HepG2 (cell line): ENCODE measurements around the gene ITIH1. TPM values are rescaled to one million over a fixed set of nuclear protein-coding genes. Genes with fewer than 3 reads are reported as not detected.

Source experiments
- AHR ChIP-seq: IDR thresholded peaks from 2 replicates; pipeline ENCODE4 v1.6.1; 2018; ENCODE audit warnings: missing genetic modification reagents, missing compliant biosample characterization
- ATF1 ChIP-seq: IDR thresholded peaks from 2 replicates; pipeline ENCODE4 v1.6.1; 2016; ENCODE audit warnings: mild to moderate bottlenecking, control low read depth
- DMAP1 ChIP-seq: IDR thresholded peaks from 2 replicates; pipeline ENCODE4 v1.6.1; 2016
- HMG20B ChIP-seq: conservative IDR thresholded peaks from 2 replicates; pipeline ENCODE4 v1.6.1; 2016; ENCODE audit warnings: missing genetic modification reagents, missing compliant biosample characterization
- MXD1 ChIP-seq: sonication (generic); formaldehyde crosslinking; IDR thresholded peaks from 2 replicates; pipeline ENCODE4 v1.4.0; 2020; ENCODE audit warnings: mild to moderate bottlenecking, missing genetic modification reagents
- MYPOP ChIP-seq: sonication (generic); formaldehyde crosslinking; IDR thresholded peaks from 2 replicates; pipeline ENCODE4 v1.8.1; 2023; ENCODE audit warnings: mild to moderate bottlenecking, moderate library complexity, missing genetic modification reagents
- MZF1 ChIP-seq: sonication (generic); formaldehyde crosslinking; IDR thresholded peaks from 2 replicates; pipeline ENCODE4 v1.8.1; 2023; ENCODE audit warnings: mild to moderate bottlenecking, missing genetic modification reagents, borderline replicate concordance
- NR2F6 ChIP-seq, 2 experiments: IDR thresholded peaks; 2 replicates each; pipeline ENCODE4 v1.6.1; 2016; ENCODE audit warnings: antibody characterized with exemption in 1 of 2, mild to moderate bottlenecking in 1 of 2
- PHB2 ChIP-seq: fragments of 450-650 bp; IDR thresholded peaks from 2 replicates; pipeline ENCODE4 v1.6.1; 2018; ENCODE audit not compliant: partially characterized antibody
- PHF21A ChIP-seq: sonication (generic); formaldehyde crosslinking; IDR thresholded peaks from 2 replicates; pipeline ENCODE4 v1.5.0; 2020; ENCODE audit warnings: mild to moderate bottlenecking, missing genetic modification reagents
- PITX1 ChIP-seq: sonication (generic); formaldehyde crosslinking; IDR thresholded peaks from 2 replicates; pipeline ENCODE4 v1.5.1; 2020; ENCODE audit warnings: mild to moderate bottlenecking, missing genetic modification reagents
- POGZ ChIP-seq: sonication (generic); formaldehyde crosslinking; IDR thresholded peaks from 2 replicates; pipeline ENCODE4 v1.4.0; 2020; ENCODE audit warnings: mild to moderate bottlenecking, missing genetic modification reagents
- SALL2 ChIP-seq: sonication (generic); formaldehyde crosslinking; IDR thresholded peaks from 2 replicates; pipeline ENCODE4 v1.8.1; 2023; ENCODE audit warnings: mild to moderate bottlenecking, missing genetic modification reagents, inconsistent platforms
- SAP130 ChIP-seq: IDR thresholded peaks from 2 replicates; pipeline ENCODE4 v1.6.1; 2016; ENCODE audit warnings: low read depth
- SMAD1 ChIP-seq: sonication (generic); formaldehyde crosslinking; IDR thresholded peaks from 2 replicates; pipeline ENCODE4 v1.4.0; 2020; ENCODE audit warnings: missing genetic modification reagents, low read depth, mild to moderate bottlenecking, borderline replicate concordance
- SP2 ChIP-seq: sonication (generic); formaldehyde crosslinking; IDR thresholded peaks from 2 replicates; pipeline ENCODE4 v1.5.1; 2020; ENCODE audit warnings: mild to moderate bottlenecking, missing genetic modification reagents
- THAP11 ChIP-seq: IDR thresholded peaks from 2 replicates; pipeline ENCODE4 v1.6.1; 2016; ENCODE audit warnings: missing biosample characterization, missing genetic modification reagents
- XRCC5 ChIP-seq: fragments of 200-400 bp; formaldehyde crosslinking; optimal IDR thresholded peaks from 2 replicates; pipeline ENCODE3; 2017; ENCODE audit warnings: mild to moderate bottlenecking, low read length
- ZBTB42 ChIP-seq: sonication (generic); formaldehyde crosslinking; IDR thresholded peaks from 2 replicates; pipeline ENCODE4 v1.5.0; 2020; ENCODE audit warnings: mild to moderate bottlenecking, missing genetic modification reagents
- ZNF260 ChIP-seq: sonication (generic); formaldehyde crosslinking; IDR thresholded peaks from 2 replicates; pipeline ENCODE4 v1.4.0; 2020; ENCODE audit warnings: missing genetic modification reagents, low read depth, mild to moderate bottlenecking, borderline replicate concordance
- ZNF33A ChIP-seq: sonication (generic); formaldehyde crosslinking; IDR thresholded peaks from 2 replicates; pipeline ENCODE4 v1.5.1; 2020; ENCODE audit warnings: missing genetic modification reagents, mild to moderate bottlenecking, moderate library complexity, borderline replicate concordance
- ZNF709 ChIP-seq: sonication (generic); formaldehyde crosslinking; IDR thresholded peaks from 2 replicates; pipeline ENCODE4 v1.5.0; 2020; ENCODE audit warnings: mild to moderate bottlenecking, missing genetic modification reagents
- ZNF782 ChIP-seq: sonication (generic); formaldehyde crosslinking; IDR thresholded peaks from 2 replicates; pipeline ENCODE4 v1.4.0; 2020; ENCODE audit warnings: missing genetic modification reagents, mild to moderate bottlenecking, borderline replicate concordance
- polyA plus RNA-seq, 8 experiments: library from polyadenylated mRNA; depleted of rRNA in 3 of 8; stranded (reverse) in 7 of 8; unstranded in 1 of 8; fragments of >200 nt; fragmentation: Illumina TruSeq in 4 of 8; extraction: Trizol in 4 of 8; gene quantifications; 2 replicates each; pipeline versions ENCODE4 v1.2.1 to v1.2.3, GENCODE V29; 2011 to 2016; ENCODE audit warnings: low read depth in 4 of 8, missing spikeins in 1 of 8, mixed read lengths in 1 of 8; ENCODE audit not compliant: insufficient read depth in 1 of 8
- total RNA-seq, 5 experiments: library from RNA; depleted of rRNA; stranded (reverse); fragments of >200 nt; fragmentation: Illumina TruSeq; extraction: Trizol; gene quantifications; 2 replicates each; pipeline ENCODE4 v1.2.3, GENCODE V29; 2016; ENCODE audit warnings: low read depth in 1 of 5
- TF ChIP-seq, protein P1 (sequence below): sonication (generic); formaldehyde crosslinking; IDR thresholded peaks from 2 replicates; pipeline ENCODE4 v1.8.0; 2022; ENCODE audit warnings: missing genetic modification reagents, mild to moderate bottlenecking, moderate library complexity, borderline replicate concordance
- TF ChIP-seq, protein P2 (sequence below): sonication (generic); formaldehyde crosslinking; IDR thresholded peaks from 2 replicates; pipeline ENCODE4 v1.9.0; 2022; ENCODE audit warnings: low read depth, missing genetic modification reagents

Gene ITIH1
- total and polyA plus RNA-seq, 2 of the 13 experiments (the other 11 are each of a cell fraction or from before 2014, with no cell fraction given) = 12.3 to 19.6 TPM

- TF ChIP-seq AHR (no peak), ZNF709 (no peak), ZNF33A (CRISPR knock-in tag) (no peak), PITX1 (CRISPR knock-in tag) (peak; percentile 86), POGZ (no peak), ATF1 (CRISPR knock-in tag) (no peak), NR2F6 (IDR thresholded peaks at IDR 0.05) (peak; percentile 89), NR2F6 (CRISPR knock-in tag; IDR thresholded peaks at IDR 0.05) (peak; percentile 96), SMAD1 (CRISPR knock-in tag) (no peak), XRCC5 (no peak), SAP130 (CRISPR knock-in tag) (peak; percentile 83), PHF21A (CRISPR knock-in tag) (peak; percentile 24; the same call in 1 of the 2 replicates), THAP11 (CRISPR knock-in tag) (peak; percentile 31; the same call in 1 of the 2 replicates), SALL2 (CRISPR knock-in tag) (0 out of 2 replicates have a peak, but pooled peaks have one; percentile 27), DMAP1 (CRISPR knock-in tag) (no peak), MZF1 (CRISPR knock-in tag) (no peak), HMG20B (CRISPR knock-in tag) (no peak), MXD1 (CRISPR knock-in tag) (0 out of 2 replicates have a peak, but pooled peaks have one; percentile 36), SP2 (CRISPR knock-in tag) (no peak), ZBTB42 (CRISPR knock-in tag) (0 out of 2 replicates have a peak, but pooled peaks have one; percentile 37), ZNF782 (no peak), MYPOP (CRISPR knock-in tag) (0 out of 2 replicates have a peak, but pooled peaks have one; percentile 37), ZNF260 (no peak), PHB2 (no peak)
- TF ChIP-seq, protein P1, sequence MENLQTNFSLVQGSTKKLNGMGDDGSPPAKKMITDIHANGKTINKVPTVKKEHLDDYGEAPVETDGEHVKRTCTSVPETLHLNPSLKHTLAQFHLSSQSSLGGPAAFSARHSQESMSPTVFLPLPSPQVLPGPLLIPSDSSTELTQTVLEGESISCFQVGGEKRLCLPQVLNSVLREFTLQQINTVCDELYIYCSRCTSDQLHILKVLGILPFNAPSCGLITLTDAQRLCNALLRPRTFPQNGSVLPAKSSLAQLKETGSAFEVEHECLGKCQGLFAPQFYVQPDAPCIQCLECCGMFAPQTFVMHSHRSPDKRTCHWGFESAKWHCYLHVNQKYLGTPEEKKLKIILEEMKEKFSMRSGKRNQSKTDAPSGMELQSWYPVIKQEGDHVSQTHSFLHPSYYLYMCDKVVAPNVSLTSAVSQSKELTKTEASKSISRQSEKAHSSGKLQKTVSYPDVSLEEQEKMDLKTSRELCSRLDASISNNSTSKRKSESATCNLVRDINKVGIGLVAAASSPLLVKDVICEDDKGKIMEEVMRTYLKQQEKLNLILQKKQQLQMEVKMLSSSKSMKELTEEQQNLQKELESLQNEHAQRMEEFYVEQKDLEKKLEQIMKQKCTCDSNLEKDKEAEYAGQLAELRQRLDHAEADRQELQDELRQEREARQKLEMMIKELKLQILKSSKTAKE (CRISPR knock-in tag) = peak; percentile 87
- TF ChIP-seq, protein P2, sequence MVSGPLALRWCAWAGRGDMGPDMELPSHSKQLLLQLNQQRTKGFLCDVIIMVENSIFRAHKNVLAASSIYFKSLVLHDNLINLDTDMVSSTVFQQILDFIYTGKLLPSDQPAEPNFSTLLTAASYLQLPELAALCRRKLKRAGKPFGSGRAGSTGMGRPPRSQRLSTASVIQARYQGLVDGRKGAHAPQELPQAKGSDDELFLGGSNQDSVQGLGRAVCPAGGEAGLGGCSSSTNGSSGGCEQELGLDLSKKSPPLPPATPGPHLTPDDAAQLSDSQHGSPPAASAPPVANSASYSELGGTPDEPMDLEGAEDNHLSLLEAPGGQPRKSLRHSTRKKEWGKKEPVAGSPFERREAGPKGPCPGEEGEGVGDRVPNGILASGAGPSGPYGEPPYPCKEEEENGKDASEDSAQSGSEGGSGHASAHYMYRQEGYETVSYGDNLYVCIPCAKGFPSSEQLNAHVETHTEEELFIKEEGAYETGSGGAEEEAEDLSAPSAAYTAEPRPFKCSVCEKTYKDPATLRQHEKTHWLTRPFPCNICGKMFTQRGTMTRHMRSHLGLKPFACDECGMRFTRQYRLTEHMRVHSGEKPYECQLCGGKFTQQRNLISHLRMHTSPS (CRISPR knock-in tag) = peak; percentile 95
Observed at GRCh38 chr3:52786330-52787215, 9.2 kb downstream of the ITIH1 start (continued).
